SK-N-SH (cell line): Measurements from ENCODE around the gene KIF2B. TPM values are rescaled to one million over a fixed set of nuclear protein-coding genes. Genes with fewer than 3 reads are reported as not detected.

Experiments
- CTCF ChIA-PET: fragments of 300-600, 350-600 bp; formaldehyde crosslinking; extraction: SDS; loops from one replicate; lab custom pipeline; 2021; lab: Yijun Ruan, JAX
- POLR2A ChIA-PET: fragments of 350-600 bp; sonication (Branson Sonifier 250); formaldehyde crosslinking; extraction: SDS; loops from one replicate; lab custom pipeline; 2020; ENCODE audit warnings: antibody characterized with exemption, inconsistent platforms; lab: Yijun Ruan, JAX
- DNase-seq: peaks from one replicate; pipeline ENCODE4 v3.0.0; 2012
- H2AFZ ChIP-seq: fragments of 200-600 bp; sonication (generic); 2 replicates; pipeline ENCODE4 v1.8.1; 2016; ENCODE audit warnings: antibody characterized with exemption, mild to moderate bottlenecking, low read depth
- H3F3A ChIP-seq: fragments of 200-600 bp; sonication (generic); replicated peaks from 2 replicates; pipeline ENCODE3; 2016; ENCODE audit warnings: antibody characterized with exemption, mild to moderate bottlenecking; ENCODE audit not compliant: insufficient read depth
- H3K27ac ChIP-seq, 2 experiments: fragments of 200-500 bp in 1 of 2; fragments of 200-600 bp in 1 of 2; sonication (Bioruptor generic) in 1 of 2; sonication (generic), shearing (Covaris generic) in 1 of 2; 2 replicates each; pipeline versions ENCODE4 v1.5.1 to v1.6.1; 2014 to 2016; ENCODE audit warnings: low read depth in 2 of 2, inconsistent platforms in 1 of 2, low read length in 1 of 2, mild to moderate bottlenecking in 1 of 2, mixed read lengths in 1 of 2
- H3K27me3 ChIP-seq: fragments of 200-600 bp; sonication (generic), shearing (Covaris generic); 2 replicates; pipeline ENCODE4 v1.6.1; 2016; ENCODE audit warnings: mixed run types; ENCODE audit not compliant: insufficient read depth
- H3K36me3 ChIP-seq, 2 experiments: fragments of 200-500 bp in 1 of 2; fragments of 200-600 bp in 1 of 2; sonication (Bioruptor generic) in 1 of 2; sonication (generic) in 1 of 2; replicated peaks in 1 of 2; 2 replicates each; pipeline versions ENCODE3 to v1.5.1; 2014 to 2016; ENCODE audit warnings: low read length in 1 of 2, mild to moderate bottlenecking in 1 of 2; ENCODE audit not compliant: insufficient read depth in 2 of 2, control insufficient read depth in 1 of 2
- H3K4me1 ChIP-seq, 2 experiments: fragments of 200-500 bp in 1 of 2; fragments of 200-600 bp in 1 of 2; sonication (Bioruptor generic) in 1 of 2; sonication (generic), shearing (Covaris generic) in 1 of 2; 2 replicates each; pipeline versions ENCODE4 v1.5.1 to v1.6.1; 2014 to 2016; ENCODE audit warnings: low read depth in 1 of 2, low read length in 1 of 2, mixed run types in 1 of 2; ENCODE audit not compliant: insufficient read depth in 2 of 2, control insufficient read depth in 1 of 2
- H3K4me2 ChIP-seq: fragments of 200-600 bp; sonication (generic), shearing (Covaris generic); 2 replicates; pipeline ENCODE4 v1.6.1; 2017; ENCODE audit warnings: mixed run types
- H3K4me3 ChIP-seq, 2 experiments: fragments of 200-500 bp in 1 of 2; fragments of 200-600 bp in 1 of 2; sonication (Bioruptor generic) in 1 of 2; sonication (generic), shearing (Covaris generic) in 1 of 2; 2 replicates each; pipeline versions ENCODE4 v1.5.1 to v1.8.1; 2014 to 2016; ENCODE audit warnings: low read depth in 2 of 2, inconsistent platforms in 1 of 2, low read length in 1 of 2, mild to moderate bottlenecking in 1 of 2, mixed read lengths in 1 of 2, moderate library complexity in 1 of 2
- H3K79me2 ChIP-seq: fragments of 200-600 bp; sonication (generic); 2 replicates; pipeline ENCODE4 v1.8.1; 2017; ENCODE audit warnings: mild to moderate bottlenecking; ENCODE audit not compliant: insufficient read depth
- H3K9ac ChIP-seq: fragments of 200-600 bp; sonication (generic); 2 replicates; pipeline ENCODE4 v1.6.1; 2017; ENCODE audit warnings: mixed run types
- H3K9me2 ChIP-seq: fragments of 200-600 bp; sonication (generic); 2 replicates; pipeline ENCODE4 v1.6.1; 2017; ENCODE audit warnings: mixed run types
- H3K9me3 ChIP-seq: fragments of 200-600 bp; sonication (generic); 2 replicates; pipeline ENCODE4 v1.6.1; 2017; ENCODE audit warnings: mixed run types, mild to moderate bottlenecking, moderate library complexity
- H4K20me1 ChIP-seq: fragments of 200-600 bp; sonication (generic); 2 replicates; pipeline ENCODE4 v1.6.1; 2017; ENCODE audit warnings: mild to moderate bottlenecking, mixed run types; ENCODE audit not compliant: insufficient read depth
- CTCF ChIP-seq: fragments of 200-600 bp; sonication (generic); IDR thresholded peaks from 2 replicates; pipeline ENCODE4 v1.6.1; 2017; ENCODE audit warnings: antibody characterized with exemption, mild to moderate bottlenecking, moderate library complexity
- ELF1 ChIP-seq: IDR thresholded peaks from 2 replicates; pipeline ENCODE4 v1.4.0; 2012
- FOXM1 ChIP-seq: IDR thresholded peaks from 2 replicates; pipeline ENCODE4 v1.4.0; 2012; ENCODE audit warnings: low read depth, mild to moderate bottlenecking
- GABPA ChIP-seq: IDR thresholded peaks from 2 replicates; pipeline ENCODE4 v1.4.0; 2012; ENCODE audit warnings: low read depth, mild to moderate bottlenecking
- GATA2 ChIP-seq: sonication (generic); formaldehyde crosslinking; IDR thresholded peaks from 2 replicates; pipeline ENCODE4 v1.5.0; 2020; ENCODE audit warnings: mild to moderate bottlenecking, missing genetic modification reagents
- IRF3 ChIP-seq: fragments of 150-350 bp; IDR thresholded peaks from 2 replicates; pipeline ENCODE4 v1.6.1; 2016; ENCODE audit warnings: mild to moderate bottlenecking, low read depth, low read length
- JUND ChIP-seq: IDR thresholded peaks from 2 replicates; pipeline ENCODE4 v1.4.0; 2012
- MAX ChIP-seq: IDR thresholded peaks from 2 replicates; pipeline ENCODE4 v1.4.0; 2012; ENCODE audit warnings: low read depth
- MEF2A ChIP-seq: IDR thresholded peaks from 2 replicates; pipeline ENCODE4 v1.4.0; 2012; ENCODE audit warnings: low read depth, borderline replicate concordance
- MXI1 ChIP-seq: IDR thresholded peaks from 2 replicates; pipeline ENCODE4 v1.6.1; 2012; ENCODE audit warnings: mild to moderate bottlenecking, low read depth, low read length, improper control_type of control experiment
- POLR2AphosphoS5 ChIP-seq: IDR thresholded peaks from 2 replicates; pipeline ENCODE4 v1.6.1; 2012; ENCODE audit warnings: low read depth, low read length
- RAD21 ChIP-seq: IDR thresholded peaks from 2 replicates; pipeline ENCODE4 v1.6.1; 2012; ENCODE audit warnings: mild to moderate bottlenecking, low read length
- RCOR1 ChIP-seq: fragments of 150-350 bp; IDR thresholded peaks from 2 replicates; pipeline ENCODE4 v1.6.1; 2017; ENCODE audit warnings: antibody characterized with exemption, low read length
- REST ChIP-seq: IDR thresholded peaks from 2 replicates; pipeline ENCODE4 v1.6.1; 2012; ENCODE audit warnings: mild to moderate bottlenecking, low read depth, low read length, moderate library complexity
- SMC3 ChIP-seq: IDR thresholded peaks from 2 replicates; pipeline ENCODE4 v1.6.1; 2012; ENCODE audit warnings: low read depth, low read length, improper control_type of control experiment
- TEAD4 ChIP-seq: IDR thresholded peaks from 2 replicates; pipeline ENCODE4 v1.4.0; 2012; ENCODE audit warnings: mild to moderate bottlenecking, borderline replicate concordance; ENCODE audit not compliant: insufficient read depth
- USF1 ChIP-seq: IDR thresholded peaks from 2 replicates; pipeline ENCODE4 v1.4.0; 2012; ENCODE audit warnings: low read depth, borderline replicate concordance
- USF2 ChIP-seq: fragments of 150-350 bp; IDR thresholded peaks from 2 replicates; pipeline ENCODE4 v1.6.1; 2017; ENCODE audit warnings: antibody characterized with exemption, low read length, low read depth, borderline replicate concordance
- YY1 ChIP-seq: IDR thresholded peaks from 2 replicates; pipeline ENCODE4 v1.4.0; 2012; ENCODE audit warnings: low read depth, mild to moderate bottlenecking
- WGBS: methylation state at CpG from one replicate; pipeline ENCODE4 v1.1.6; 2017; ENCODE audit warnings: low lambda C conversion rate; 5-methylcytosine and 5-hydroxymethylcytosine counted together
- polyA plus RNA-seq, 3 experiments: library from polyadenylated mRNA; depleted of rRNA; stranded (reverse); fragments of >200 nt; gene quantifications; 2 replicates each; pipeline ENCODE4 v1.2.3, GENCODE V29; 2012

Gene KIF2B
- polyA plus RNA-seq, 1 of the 3 experiments (the other 2 are of a cell fraction): not detected

GRCh38 chr17:53837131-53837530 is 14.4 kb downstream of the KIF2B start:
- no peak for DNase-seq
- Histone ChIP-seq H4K20me1 (no peaks in the 10 kb centered on the region; the same call in 1 of the 2 replicates), H3K9ac (no peak overlapping the region), H3K9me2 (no peaks in the 10 kb centered on the region; the same call in 1 of the 2 replicates), H3K9me3 (peaks cover 5% of the 10 kb centered on the region; the same call in 1 of the 2 replicates), H3K4me1 (no peaks in the 10 kb centered on the region), H3K79me2 (no peaks in the 10 kb centered on the region), H3K27me3 (no peaks in the 10 kb centered on the region), H3K4me2 (no peak overlapping the region), H3F3A (no peaks in the 10 kb centered on the region), H3K27ac (no peak overlapping the region), H2AFZ (no peak overlapping the region), H3K36me3 (peaks cover 0 to 3% of the 10 kb centered on the region in 2 experiments), H3K4me3 (no peak overlapping the region)
- no peak for TF ChIP-seq SMC3
- ChIA-PET CTCF (interaction anchor here (0.6 kb wide), 1 partner anchor 18 kb away, joined by 4 read pairs; no protein-coding TSS in a partner anchor), POLR2A (no interaction called here)

- no peak for DNase-seq
- Histone ChIP-seq H3F3A (no peaks in the 10 kb centered on the region), H3K27me3 (no peaks in the 10 kb centered on the region), H3K9ac (no peak overlapping the region), H4K20me1 (no peaks in the 10 kb centered on the region), H3K79me2 (no peaks in the 10 kb centered on the region), H3K27ac (no peak overlapping the region), H3K4me3 (no peak overlapping the region), H2AFZ (no peak overlapping the region), H3K4me1 (no peaks in the 10 kb centered on the region), H3K36me3 (peaks cover 0 to 3% of the 10 kb centered on the region in 2 experiments), H3K9me2 (no peaks in the 10 kb centered on the region), H3K9me3 (peaks cover 5% of the 10 kb centered on the region; the same call in 1 of the 2 replicates), H3K4me2 (no peak overlapping the region)
- CTCF ChIA-PET: interaction anchor here (2.0 kb wide), 1 partner anchor 17 kb away, joined by 4 read pairs; no protein-coding TSS in a partner anchor
- POLR2A ChIA-PET: no interaction called here
- WGBS: 17% methylated on average over 5 of the region's 5 CpGs
- TF ChIP-seq YY1 (no peak), FOXM1 (no peak), TEAD4 (no peak), CTCF (no peak), IRF3 (no peak), MXI1 (no peak), JUND (no peak), RAD21 (no peak), RCOR1 (no peak), POLR2AphosphoS5 (no peak), MAX (no peak), MEF2A (no peak), GABPA (no peak), GATA2 (CRISPR knock-in tag) (no peak), USF1 (no peak), REST (no peak), ELF1 (no peak), USF2 (no peak), SMC3 (no peak)
These were observed 21.9 kb downstream of the KIF2B start for GRCh38 chr17:53844491-53845107.
